HL-60/S4 treated with phorbol 12-myristate 13-acetate at 8.2 ng/mL for 4 days and 3 days (cell line): Measurements from ENCODE around the gene PPP2R2D.
"Not testable (repeated sequence)": the region's sequence is repeated elsewhere in the genome, so short reads cannot be mapped to it uniquely, and the experiment has no call there.

Experiments used
- in situ Hi-C: fragments of 300-500 bp; cut with MboI; formaldehyde crosslinking; loops from 2 replicates; pipeline ENCODE4 v1.15.0; 2022; ENCODE audit warnings: low sequenced_read_pairs

PPP2R2D gene

DNA sequence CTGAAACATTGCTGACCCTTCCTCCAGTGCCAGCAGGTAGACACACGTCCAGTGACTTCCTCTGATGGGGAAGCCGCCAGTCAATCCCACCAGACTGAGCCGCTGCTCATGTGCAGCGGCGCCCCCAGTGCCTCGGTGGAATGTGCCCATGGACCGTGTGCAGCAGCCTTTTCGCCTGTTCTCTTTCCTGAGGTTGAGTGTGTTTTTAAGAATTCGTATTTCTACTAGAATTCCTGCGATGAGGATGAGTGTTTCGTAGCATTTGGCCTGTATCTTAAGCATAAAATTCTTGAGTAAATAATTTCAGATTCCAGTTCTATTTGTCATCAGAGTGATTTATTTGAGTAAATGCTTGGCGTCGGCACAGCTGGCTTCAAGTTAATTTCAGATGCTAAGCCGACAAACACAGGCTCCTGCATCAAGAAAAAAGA is 45.5 kb downstream of the PPP2R2D start:
- in situ Hi-C loops: no loop called here

DNA sequence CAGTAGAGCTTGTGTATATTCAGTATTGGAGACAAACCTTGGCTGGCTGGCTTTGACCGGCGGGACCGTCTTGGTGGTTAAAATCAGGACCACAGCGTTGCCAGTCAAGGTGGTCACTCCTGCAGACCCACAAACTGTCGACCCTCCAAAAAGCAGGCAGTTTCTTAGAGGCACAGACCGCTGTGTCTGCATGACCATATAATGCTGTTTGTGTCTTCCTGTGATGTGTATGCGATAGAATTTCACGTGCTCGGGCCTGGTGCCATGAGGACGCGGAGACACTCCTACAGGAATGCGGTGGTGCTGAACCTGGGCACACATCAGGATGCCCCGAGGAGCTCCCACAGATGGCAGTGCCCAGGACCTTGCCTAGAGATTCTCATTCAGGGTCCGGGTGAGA is 46.1 kb downstream of the PPP2R2D start:
- in situ Hi-C loops: no loop called here

DNA sequence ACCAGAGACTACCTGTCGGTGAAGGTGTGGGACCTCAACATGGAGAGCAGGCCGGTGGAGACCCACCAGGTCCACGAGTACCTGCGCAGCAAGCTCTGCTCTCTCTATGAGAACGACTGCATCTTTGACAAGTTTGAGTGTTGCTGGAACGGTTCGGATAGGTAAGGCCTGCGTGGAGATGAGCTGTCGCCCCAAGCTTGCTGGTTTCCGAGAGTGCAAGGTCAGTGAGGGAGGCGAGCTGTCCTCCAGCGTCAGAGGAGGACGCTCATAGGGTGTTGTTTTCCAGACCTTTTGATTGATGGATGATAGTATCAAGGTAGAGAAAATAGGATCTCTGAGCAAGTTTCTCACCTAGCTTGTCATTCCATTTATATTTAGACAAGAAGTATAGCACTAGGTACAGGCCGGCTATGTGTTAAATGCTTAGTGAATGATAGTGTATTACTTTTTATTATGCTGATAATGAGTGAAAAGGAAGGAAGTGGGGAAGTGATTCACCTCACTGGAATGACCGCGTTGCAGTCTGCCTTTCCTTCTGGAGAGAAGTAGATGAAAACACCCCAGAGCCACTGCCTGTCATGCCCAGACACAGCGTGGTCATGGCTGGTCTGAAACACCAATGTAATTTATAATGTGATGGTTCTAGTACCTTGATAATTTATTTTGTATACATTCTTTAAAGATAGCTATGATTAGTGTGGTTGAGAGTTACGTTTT is 47.0 kb downstream of the PPP2R2D start:
- in situ Hi-C loops: no loop called here

DNA sequence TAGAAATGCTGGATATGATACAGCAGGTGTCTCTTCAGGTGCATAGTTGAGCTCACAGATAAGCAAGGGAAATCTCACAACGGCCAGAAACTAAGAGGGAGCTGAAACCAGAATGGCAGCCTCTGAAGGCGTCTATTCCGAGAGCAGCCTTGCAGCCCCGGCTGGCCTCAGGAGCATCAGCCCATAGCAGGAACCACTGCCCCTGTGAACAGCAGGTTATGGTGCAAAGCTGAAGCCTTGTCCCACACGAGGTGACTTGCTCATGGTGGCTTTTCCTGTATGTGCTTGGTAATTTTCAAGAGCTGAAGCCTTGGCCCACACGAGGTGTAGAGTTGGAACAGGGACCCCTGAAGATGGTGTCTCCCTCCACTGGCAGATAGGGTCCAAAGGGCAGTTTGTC is 47.7 kb downstream of the PPP2R2D start:
- in situ Hi-C loops: no loop called here

DNA sequence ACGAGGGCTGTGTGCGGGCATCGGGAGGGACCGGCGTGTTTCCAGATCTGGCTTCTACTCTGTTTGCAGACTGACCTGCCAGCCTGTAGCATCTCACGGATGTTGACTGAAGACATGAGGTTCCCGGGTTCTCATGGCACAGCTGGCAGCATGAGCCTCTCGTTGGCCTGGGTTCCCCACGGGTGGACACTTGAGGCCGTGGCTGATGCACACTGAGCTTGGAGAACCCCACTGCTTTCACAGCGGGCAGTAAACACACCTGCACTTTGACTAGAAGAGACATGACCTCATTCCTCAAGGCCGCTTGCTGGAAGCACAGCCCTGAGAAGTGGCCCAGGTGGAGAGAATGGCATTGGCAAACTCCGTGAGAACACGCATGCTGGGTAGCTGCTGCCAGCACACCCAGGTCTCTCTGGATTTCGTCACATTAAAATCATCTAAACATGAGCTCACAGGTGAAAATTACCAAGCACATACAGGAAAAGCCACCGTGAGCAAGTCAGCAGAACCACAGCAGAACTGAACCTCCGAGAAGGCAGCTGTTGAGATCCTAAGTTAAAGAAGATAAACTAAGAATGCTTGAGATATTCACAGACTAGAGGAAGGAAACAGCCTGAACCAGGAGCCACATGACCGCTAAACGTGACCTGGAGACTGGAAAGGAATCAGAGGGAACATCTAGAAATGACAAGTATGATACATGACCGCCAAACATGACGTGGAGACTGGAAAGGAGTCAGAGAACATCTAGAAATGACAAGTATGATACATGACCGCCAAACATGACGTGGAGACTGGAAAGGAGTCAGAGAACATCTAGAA is 48.4 kb downstream of the PPP2R2D start:
- in situ Hi-C loops: no loop called here

DNA sequence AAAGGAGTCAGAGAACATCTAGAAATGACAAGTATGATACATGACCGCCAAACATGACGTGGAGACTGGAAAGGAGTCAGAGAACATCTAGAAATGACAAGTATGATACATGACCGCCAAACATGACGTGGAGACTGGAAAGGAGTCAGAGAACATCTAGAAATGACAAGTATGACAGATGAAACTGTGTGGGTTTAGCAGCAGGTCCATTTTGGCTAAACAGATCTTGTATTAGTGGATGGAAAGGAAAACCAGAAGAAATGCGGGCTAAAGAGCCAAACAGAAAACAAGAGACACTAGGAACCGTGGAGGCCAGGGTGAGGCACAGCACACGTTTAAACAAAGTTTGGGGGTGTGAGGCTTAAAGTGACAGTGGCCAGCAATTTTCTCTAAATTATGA is 49.1 kb downstream of the PPP2R2D start:
- in situ Hi-C loops: not testable (repeated sequence)

DNA sequence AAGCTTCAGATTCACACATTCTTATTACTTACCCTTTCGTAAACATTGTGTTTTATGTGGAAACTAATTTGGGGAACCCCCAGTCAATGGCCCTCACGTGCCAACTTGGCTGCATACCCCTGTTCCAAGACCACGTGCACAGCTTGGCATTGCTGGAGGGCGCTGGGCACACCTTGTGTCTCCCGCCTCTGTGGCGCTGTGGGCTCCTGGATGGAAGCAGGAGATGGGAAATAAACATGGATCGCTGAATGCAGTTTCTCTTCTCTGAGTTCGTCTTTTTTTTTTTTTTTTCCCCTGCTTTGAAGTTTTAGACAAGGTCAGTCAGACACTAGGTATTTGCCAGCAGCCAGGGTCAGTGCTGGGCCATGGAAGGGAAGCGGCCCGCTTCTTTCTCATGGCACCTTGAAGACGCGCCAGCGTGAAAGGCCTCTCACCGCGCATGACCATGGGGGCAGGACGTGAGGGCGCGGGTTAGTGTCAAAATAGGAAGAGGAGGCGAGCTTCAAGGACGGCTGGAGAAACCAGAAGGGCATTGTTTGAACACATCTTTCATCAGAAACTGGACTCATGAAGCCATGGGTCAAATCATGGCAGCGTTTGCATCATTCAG is 53.7 kb downstream of the PPP2R2D start:
- in situ Hi-C loops: no loop called here

DNA sequence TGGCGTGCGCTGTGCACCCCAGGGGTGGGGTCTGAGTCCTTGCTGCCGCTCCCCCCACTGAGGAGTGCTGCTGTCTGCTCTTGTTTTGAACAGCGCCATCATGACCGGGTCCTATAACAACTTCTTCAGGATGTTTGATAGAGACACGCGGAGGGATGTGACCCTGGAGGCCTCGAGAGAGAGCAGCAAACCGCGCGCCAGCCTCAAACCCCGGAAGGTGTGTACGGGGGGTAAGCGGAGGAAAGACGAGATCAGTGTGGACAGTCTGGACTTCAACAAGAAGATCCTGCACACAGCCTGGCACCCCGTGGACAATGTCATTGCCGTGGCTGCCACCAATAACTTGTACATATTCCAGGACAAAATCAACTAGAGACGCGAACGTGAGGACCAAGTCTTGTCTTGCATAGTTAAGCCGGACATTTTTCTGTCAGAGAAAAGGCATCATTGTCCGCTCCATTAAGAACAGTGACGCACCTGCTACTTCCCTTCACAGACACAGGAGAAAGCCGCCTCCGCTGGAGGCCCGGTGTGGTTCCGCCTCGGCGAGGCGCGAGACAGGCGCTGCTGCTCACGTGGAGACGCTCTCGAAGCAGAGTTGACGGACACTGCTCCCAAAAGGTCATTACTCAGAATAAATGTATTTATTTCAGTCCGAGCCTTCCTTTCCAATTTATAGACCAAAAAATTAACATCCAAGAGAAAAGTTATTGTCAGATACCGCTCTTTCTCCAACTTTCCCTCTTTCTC is 55.0 kb downstream of the PPP2R2D start:
- in situ Hi-C loops: no loop called here

DNA sequence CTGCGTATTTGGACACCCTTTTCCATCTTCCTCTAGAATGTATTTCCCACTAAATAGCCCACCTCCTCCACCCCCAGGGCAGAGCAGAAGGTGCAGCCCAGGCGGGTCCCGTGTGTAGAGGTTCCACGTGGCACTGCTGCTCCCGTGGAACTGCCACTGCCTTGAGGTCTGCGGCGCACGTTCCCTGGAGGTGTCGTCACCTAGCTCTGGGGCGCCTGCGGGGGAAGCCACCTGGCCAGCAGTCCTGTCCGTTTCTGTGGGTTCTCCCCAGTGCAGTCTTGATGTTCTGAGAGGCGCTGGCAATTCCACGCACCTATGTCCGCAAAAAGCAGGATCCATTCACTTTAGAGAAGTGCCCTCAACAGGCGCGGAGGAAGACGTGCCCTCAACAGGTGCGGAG is 59.0 kb downstream of the PPP2R2D start:
- in situ Hi-C loops: no loop called here

DNA sequence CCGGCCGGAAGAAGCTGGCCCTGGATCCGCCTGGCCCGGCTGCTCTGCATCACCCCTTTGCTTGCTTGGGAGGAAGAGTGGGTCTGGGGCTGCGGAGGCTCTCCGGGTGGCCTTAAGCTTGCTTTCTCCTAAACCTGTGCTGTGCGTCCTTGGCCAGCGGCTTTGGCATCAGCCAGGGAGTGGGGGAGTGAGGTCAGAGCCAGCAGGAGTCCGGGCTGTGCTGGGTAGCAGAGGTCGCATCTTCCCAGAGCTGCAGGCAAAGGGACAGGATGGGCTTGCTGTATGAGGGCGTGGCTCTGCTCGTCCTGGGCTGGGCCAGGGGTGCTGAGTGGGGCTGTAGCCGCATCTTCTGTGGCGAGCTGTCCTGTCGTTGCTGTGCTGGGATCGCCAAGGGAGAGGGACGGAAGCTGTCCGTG is 59.8 kb downstream of the PPP2R2D start:
- in situ Hi-C loops: no loop called here

DNA sequence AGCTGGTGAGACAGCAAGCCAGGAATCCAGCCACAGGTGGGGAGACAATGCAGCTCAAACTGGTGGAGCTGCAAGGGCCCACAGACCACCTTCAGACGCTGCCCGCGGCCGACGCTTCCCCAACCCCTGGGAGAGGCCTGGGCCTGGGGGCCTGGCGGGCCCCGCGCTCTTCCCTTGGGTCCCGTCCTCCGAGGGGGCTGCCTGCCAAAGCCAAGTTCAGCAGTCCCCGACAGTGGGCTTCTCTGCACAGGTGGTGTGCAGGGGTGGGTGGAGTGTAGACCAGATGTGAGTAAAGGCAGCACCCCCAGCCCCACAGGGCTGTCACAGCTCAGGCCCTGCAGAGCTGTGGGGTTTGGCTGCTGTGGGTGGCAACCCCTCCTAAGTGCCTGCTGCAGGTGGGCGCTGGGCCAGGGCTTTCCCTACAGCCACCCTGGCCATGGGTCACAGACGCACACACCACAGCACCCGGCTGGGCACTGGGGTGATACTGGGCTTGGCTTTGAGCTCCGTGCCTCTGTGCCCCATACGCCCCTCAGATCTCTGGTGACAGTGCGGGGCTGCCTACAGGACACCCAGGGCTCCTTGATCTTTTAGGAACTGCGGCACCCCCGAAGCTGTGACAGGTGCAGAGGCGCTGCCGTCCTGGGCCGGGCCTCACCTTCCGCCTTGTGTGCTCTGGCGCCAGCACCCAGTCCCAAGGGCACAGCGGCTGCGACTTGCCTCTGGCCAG is 60.4 kb downstream of the PPP2R2D start:
- in situ Hi-C loops: no loop called here

DNA sequence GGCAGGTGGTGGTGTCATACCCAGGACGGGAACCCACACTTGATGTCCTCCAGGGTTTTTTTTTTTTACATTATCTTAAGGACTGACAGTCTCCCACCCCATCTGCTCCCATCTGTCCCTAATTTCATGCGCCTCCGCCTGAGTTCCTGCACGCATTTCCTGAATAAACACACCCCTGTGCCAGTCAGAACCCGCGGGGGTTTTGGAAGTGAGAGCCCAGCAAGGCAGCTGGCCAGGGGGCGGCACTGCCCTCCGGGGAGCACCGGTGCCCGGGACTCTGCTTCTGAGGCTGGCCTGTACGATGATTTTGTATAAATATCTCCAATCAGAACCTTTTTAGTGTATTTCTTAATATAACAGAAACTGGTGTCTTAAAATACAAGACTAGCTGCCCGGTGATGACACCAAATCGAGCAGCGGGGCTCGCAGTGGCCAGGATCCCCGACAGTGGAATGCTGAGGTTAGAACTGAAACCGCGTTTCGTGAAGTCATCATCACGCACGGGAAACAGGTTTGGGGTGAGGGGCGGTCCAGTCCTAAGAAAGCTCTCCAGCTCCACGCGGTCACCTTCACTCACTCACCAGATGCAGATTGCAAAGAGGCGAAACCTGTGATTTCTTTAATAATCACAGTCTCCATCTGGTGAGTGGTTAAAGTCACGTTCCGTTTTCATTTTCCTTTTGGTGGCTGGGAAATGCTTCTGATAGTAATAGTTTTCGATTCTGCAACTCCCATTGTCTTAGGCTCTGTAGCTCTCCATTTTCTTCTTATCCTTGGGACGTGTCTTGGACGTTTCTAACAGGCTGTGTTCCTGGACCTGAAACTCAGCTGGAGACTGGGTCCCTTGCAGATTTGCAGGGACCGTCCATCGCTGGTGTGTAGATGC is 61.2 kb downstream of the PPP2R2D start:
- in situ Hi-C loops: no loop called here

DNA sequence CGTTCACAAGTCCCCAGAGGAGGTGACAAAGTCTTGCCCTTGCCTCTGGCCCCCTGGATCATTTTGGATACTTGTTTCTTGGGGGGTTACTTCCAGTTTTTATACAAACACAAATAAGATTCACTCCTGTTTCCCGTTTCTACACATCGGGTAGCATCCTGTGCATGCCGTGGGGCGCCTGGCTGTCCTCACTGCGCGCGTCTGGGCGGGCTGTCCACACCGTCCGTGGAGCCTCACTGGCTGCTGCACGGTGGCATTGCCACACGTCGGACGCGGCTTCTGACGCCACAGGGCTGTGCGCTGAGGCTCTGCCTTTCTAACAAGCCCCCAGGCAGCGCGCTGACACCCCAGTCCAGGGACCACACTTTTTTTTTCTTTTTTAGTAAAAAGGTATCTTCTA is 62.5 kb downstream of the PPP2R2D start:
- in situ Hi-C loops: no loop called here

DNA sequence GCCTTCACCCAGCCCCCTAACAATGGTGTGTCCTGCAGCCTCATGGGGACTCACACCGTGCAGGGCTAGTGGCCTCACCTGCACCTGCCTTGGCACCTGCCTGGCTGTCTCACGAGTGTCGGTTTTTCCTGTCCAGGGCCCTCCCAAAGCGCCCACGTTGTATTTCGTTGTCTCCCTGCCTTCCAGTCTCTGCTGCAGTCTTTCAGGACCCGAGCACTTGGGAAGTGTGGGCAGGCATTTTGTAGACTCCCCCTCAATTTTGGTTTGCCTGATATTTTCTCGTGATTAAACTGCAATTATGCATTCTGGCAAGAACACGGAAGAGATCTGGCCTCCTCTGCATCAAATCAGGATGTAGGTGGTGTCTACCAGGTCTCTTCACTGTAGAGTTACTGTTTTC is 63.0 kb downstream of the PPP2R2D start:
- in situ Hi-C loops: no loop called here

DNA sequence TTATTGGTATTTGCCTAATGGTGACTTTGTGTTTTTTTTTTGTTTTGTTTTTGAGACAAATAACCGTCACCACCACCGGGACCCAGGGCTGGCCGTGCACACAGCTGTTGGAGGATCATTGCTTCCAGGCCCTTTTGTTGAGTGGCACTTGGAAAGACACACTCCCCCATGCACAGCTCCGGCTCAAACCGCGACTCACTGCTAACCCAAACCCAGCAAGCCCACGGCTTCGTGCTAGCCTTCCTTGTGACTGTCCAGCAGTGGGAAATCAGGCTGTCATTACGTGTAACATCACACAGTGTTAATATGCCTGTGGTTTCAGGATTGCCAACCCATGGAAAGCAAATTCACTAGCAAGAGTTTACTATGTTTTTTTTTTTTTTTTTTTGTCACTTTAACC is 63.5 kb downstream of the PPP2R2D start:
- in situ Hi-C loops: no loop called here

DNA sequence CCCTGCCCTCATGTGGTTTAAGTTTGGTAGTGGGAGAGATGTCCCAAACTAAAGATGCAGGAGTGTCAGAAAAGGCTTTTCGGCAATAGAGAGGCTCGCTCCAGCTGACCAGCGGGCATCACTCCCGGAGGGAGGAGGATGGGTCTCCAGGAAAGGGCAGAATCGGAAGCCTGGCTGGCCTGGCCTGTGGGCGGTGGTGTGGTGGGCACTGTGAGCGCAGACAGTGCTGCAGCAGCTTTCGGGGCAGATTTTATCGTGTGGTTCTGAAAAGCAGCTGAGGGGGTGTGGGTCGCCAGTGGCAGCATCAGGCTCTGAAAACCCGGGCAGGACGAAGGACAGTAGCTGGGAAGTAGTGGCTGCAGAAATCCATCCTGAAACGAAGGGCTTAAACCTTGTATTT is 68.1 kb downstream of the PPP2R2D start:
- in situ Hi-C loops: no loop called here

DNA sequence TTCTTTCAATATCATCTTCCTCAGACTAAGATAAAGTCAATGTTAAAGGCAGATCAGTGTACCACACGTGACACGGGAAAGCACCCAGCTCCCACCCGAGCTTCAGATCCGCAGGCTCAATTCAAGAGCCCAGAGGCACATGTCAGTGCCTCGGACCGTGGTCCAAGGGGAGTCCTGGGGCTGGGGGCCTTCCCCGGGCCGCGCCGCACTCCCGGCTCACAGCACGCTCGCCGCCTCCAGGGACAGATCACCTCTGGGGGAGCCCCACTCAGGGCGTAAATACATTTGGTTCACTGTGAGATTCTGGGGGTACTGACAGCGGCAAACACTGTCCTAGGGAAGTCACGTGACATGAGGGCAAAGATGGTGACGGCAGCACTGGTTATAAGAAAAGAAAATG is 70.1 kb downstream of the PPP2R2D start:
- in situ Hi-C loops: no loop called here

DNA sequence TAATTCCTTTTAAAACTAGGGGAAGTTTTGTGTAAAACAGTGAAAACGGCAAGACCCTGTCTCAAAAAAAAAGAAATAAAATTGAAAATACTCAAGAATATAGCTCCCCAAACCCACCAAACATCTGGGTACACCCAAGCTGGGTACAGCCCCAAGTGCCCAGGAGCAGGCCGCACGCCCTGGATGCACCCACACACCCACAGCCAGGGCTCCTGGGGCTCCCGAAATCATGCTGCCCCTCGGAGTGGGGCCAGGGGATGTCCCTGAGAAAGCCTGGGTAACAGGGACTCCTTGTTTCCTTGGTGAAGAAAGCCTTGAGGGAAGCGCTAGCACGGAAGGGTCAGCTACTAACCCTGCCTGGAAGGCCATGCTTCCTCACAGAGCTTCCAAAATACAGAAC is 70.8 kb downstream of the PPP2R2D start:
- in situ Hi-C loops: no loop called here

DNA sequence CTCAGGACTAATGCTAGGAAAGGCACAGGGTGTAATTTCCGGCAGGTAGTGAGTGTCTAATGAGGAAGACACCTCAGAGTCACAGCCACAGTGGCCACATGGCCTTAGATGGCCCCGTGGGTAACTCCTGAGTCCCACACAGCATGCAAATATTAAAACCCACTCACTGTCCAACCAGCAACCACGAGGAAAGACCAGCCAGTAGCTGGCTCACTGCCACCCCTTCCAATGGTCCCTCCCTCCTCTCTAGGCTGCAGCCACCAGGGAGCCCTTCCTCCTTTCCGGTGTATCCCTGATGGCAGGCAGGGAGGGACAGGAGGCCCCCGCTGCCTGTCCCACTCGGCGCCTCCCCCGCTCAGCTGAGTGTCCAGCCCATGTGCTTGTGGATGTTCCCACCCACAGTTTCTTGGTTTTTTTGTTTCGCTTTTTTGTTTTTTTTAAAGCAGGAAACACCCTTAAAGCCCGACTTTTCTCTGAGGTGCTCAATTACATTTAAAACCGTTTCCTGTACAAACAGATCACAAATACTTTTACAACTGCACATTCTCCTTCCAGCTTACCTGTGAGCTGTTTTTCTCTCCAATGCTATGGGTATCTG is 71.8 kb downstream of the PPP2R2D start:
- in situ Hi-C loops: no loop called here
